K562 (cell line): ENCODE results near the gene CHMP1A. TPM values are rescaled to one million over a fixed set of nuclear protein-coding genes. Genes with fewer than 3 reads are reported as not detected.

Experiments used
- ATAC-seq: fragments of 200-7000 bp; cut with Tn5 transposase; 3 replicates; pipeline ENCODE4 v1.9.1; 2020; ENCODE audit warnings: moderate library complexity
- BruUV-seq: library from RNA; stranded (reverse); fragments of 400-500 nt; replicated peaks from 2 replicates; lab custom pipeline; 2021; lab: Mats Ljungman, UMichigan
- CTCF ChIA-PET: fragments of 300-600 bp; formaldehyde crosslinking; extraction: SDS; loops from one replicate; lab custom pipeline; 2021; ENCODE audit warnings: low intra/inter-chr PET ratio; lab: Yijun Ruan, JAX
- POLR2A ChIA-PET: fragments of 300-600, 350-650 bp; sonication (Branson Sonifier 250); formaldehyde crosslinking; extraction: SDS; loops from one replicate; lab custom pipeline; 2021; ENCODE audit warnings: antibody characterized with exemption, inconsistent platforms; lab: Yijun Ruan, JAX
- DNase-seq, 4 experiments: peaks; one replicate each; pipeline versions ENCODE4 v3.0.0 to v3.0.0-alpha.2; 2011 to 2018; ENCODE audit warnings: low spot score in 3 of 4, mixed read lengths in 3 of 4; ENCODE audit errors: extremely low read depth in 1 of 4
- FAIRE-seq: peaks from 2 replicates; lab custom pipeline; 2011; peaks lifted over from hg19 to GRCh38; lab: Jason Lieb, UNC
- H2AFZ ChIP-seq: 2 replicates; pipeline ENCODE4 v1.6.0; 2011; ENCODE audit warnings: low read depth, low read length, control low read depth, inconsistent platforms
- H3K27ac ChIP-seq: fragments of 200-600 bp; 3 replicates; pipeline ENCODE4 v1.8.0; 2011; ENCODE audit warnings: low read depth, mild to moderate bottlenecking, control low read depth, inconsistent platforms, low read length, moderate library complexity, mixed read lengths; ENCODE audit errors: extremely low read depth
- H3K27me3 ChIP-seq, 2 experiments: fragments of 300-600 bp in 1 of 2; 2 replicates in 1 of 2; 3 replicates in 1 of 2; pipeline versions ENCODE4 v1.6.0 to v1.8.0; 2011; ENCODE audit warnings: inconsistent platforms in 2 of 2, low read length in 2 of 2, mild to moderate bottlenecking in 1 of 2, mixed read lengths in 1 of 2, moderate library complexity in 1 of 2; ENCODE audit not compliant: control insufficient read depth in 2 of 2, insufficient read depth in 2 of 2
- H3K36me3 ChIP-seq: fragments of 300-600 bp; 3 replicates; pipeline ENCODE4 v1.8.0; 2011; ENCODE audit warnings: mild to moderate bottlenecking, low read length, inconsistent platforms; ENCODE audit not compliant: control insufficient read depth, insufficient read depth
- H3K4me1 ChIP-seq, 2 experiments: fragments of 200-600 bp in 1 of 2; replicated peaks in 1 of 2; 2 replicates in 1 of 2; 3 replicates in 1 of 2; pipeline versions ENCODE4 v1.5.1 to v1.8.0; 2011; ENCODE audit warnings: inconsistent platforms in 2 of 2, low read length in 2 of 2, mild to moderate bottlenecking in 1 of 2, mixed read lengths in 1 of 2, moderate library complexity in 1 of 2; ENCODE audit not compliant: control insufficient read depth in 2 of 2, insufficient read depth in 2 of 2
- H3K4me2 ChIP-seq: 2 replicates; pipeline ENCODE4 v1.6.1; 2011; ENCODE audit warnings: low read length, control low read depth, inconsistent platforms, mixed read lengths; ENCODE audit not compliant: insufficient read depth
- H3K4me3 ChIP-seq: fragments of 200-600 bp; sonication (generic), shearing (Covaris generic); 2 replicates; pipeline ENCODE4 v1.5.1; 2016; ENCODE audit warnings: control low read depth, inconsistent platforms
- H3K79me2 ChIP-seq: fragments of 200-600 bp; 3 replicates; pipeline ENCODE4 v1.8.0; 2011; ENCODE audit warnings: low read length, inconsistent platforms; ENCODE audit not compliant: control insufficient read depth, insufficient read depth
- H3K9ac ChIP-seq, 2 experiments: 2 replicates each; pipeline versions ENCODE4 v1.6.0 to v1.6.1; 2011; ENCODE audit warnings: low read depth in 2 of 2, low read length in 2 of 2, control low read depth in 1 of 2, inconsistent platforms in 1 of 2, mild to moderate bottlenecking in 1 of 2, mixed read lengths in 1 of 2; ENCODE audit not compliant: insufficient read depth in 1 of 2
- H3K9me1 ChIP-seq: one replicate; pipeline ENCODE4 v1.6.0; 2011; ENCODE audit warnings: inconsistent platforms, mild to moderate bottlenecking, low read length, moderate library complexity; ENCODE audit not compliant: control insufficient read depth, insufficient read depth
- H3K9me3 ChIP-seq: replicated peaks from 2 replicates; pipeline ENCODE4 v1.5.1; 2011; ENCODE audit warnings: low read depth, low read length, inconsistent platforms; ENCODE audit not compliant: control insufficient read depth, insufficient read depth
- H4K20me1 ChIP-seq: replicated peaks from 2 replicates; pipeline ENCODE4 v1.6.1; 2011; ENCODE audit warnings: low read length, inconsistent platforms, mixed read lengths; ENCODE audit not compliant: control insufficient read depth, insufficient read depth
- CBFA2T3 ChIP-seq: fragments of 450-650 bp; IDR thresholded peaks from 2 replicates; pipeline ENCODE4 v1.6.1; 2017
- EP400 ChIP-seq: fragments of 450-650 bp; IDR thresholded peaks from 2 replicates; pipeline ENCODE4 v1.6.1; 2017; ENCODE audit warnings: antibody characterized with exemption, mild to moderate bottlenecking, moderate library complexity
- POLR2G ChIP-seq: fragments of 200-400 bp; formaldehyde crosslinking; IDR thresholded peaks from 2 replicates; pipeline ENCODE4 v1.6.1; 2017; ENCODE audit warnings: low read depth, mild to moderate bottlenecking, antibody characterized with exemption, low read length, moderate library complexity
- RB1 ChIP-seq: fragments of 450-650 bp; IDR thresholded peaks from 2 replicates; pipeline ENCODE4 v1.6.1; 2017; ENCODE audit warnings: low read depth, mild to moderate bottlenecking
- RBFOX2 ChIP-seq: fragments of 200-400 bp; formaldehyde crosslinking; IDR thresholded peaks from 2 replicates; pipeline ENCODE4 v1.6.1; 2017; ENCODE audit warnings: low read depth, mild to moderate bottlenecking, low read length, moderate library complexity
- ZNF311 ChIP-seq: fragments of 250-450 bp; sonication (Bioruptor Pico); IDR thresholded peaks from 2 replicates; pipeline ENCODE4 v1.4.0; 2020; ENCODE audit warnings: mild to moderate bottlenecking, moderate library complexity
- ZNF561 ChIP-seq: fragments of 450-650 bp; formaldehyde crosslinking; conservative IDR thresholded peaks from 2 replicates; pipeline ENCODE4 v1.4.0; 2020; ENCODE audit warnings: mild to moderate bottlenecking, moderate library complexity
- WGBS: fragments of 100-300 bp; shearing (Covaris generic); methylation state at CpG from one replicate; pipeline ENCODE4 v1.1.6; 2016; ENCODE audit warnings: low coverage, mixed read lengths; ENCODE audit not compliant: insufficient coverage; ENCODE audit errors: missing lambda C conversion rate; 5-methylcytosine and 5-hydroxymethylcytosine counted together
- in situ Hi-C: fragments of 300-500 bp; cut with MboI; formaldehyde crosslinking; loops from 4 replicates; pipeline ENCODE4 v1.15.0; 2018; ENCODE audit warnings: inconsistent platforms, mixed read lengths
- intact Hi-C: fragments of 100-400 bp; cut with micrococcal nuclease; formaldehyde crosslinking; loops from 2 replicates; pipeline ENCODE4 v1.14.2; 2022
- polyA plus RNA-seq, 8 experiments: library from polyadenylated mRNA; depleted of rRNA in 4 of 8; stranded (reverse) in 5 of 8; unstranded in 3 of 8; fragments of >200 nt; fragmentation: Nextera tagmentation in 2 of 8; fragmentation: Illumina TruSeq in 1 of 8; extraction: Ambion mirVana in 2 of 8; extraction: Trizol in 1 of 8; gene quantifications; 2 replicates each; pipeline versions ENCODE4 v1.2.1 to v1.2.3, GENCODE V29; 2011 to 2014; ENCODE audit warnings: inconsistent platforms in 1 of 8, missing spikeins in 1 of 8
- total RNA-seq, 7 experiments: library from RNA; depleted of rRNA in 6 of 7; stranded (reverse); fragments of >200 nt in 6 of 7; fragmentation: Illumina TruSeq in 2 of 7; extraction: Trizol in 2 of 7; gene quantifications; 2 replicates each; pipeline versions ENCODE4 v1.2.1 to v1.2.3, GENCODE V29; 2011 to 2021; ENCODE audit warnings: low replicate concordance in 1 of 7

The CHMP1A gene
- total and polyA plus RNA-seq, 9 of the 15 experiments (the other 6 are each of a cell fraction or from before 2014, with no cell fraction given), result 0.83 to 79.9 (median 45.2) TPM

GRCh38 chr16:89651584-89651983 is 5.9 kb downstream of the CHMP1A start:
- Histone ChIP-seq H3K36me3 (peaks cover 51% of the 10 kb centered on the region; the same call in 2 of the 3 replicates), H2AFZ (no peak overlapping the region), H3K9me1 (peaks cover 7% of the 10 kb centered on the region), H3K27ac (no peak overlapping the region), H3K9me3 (no peaks in the 10 kb centered on the region), H3K4me1 (peaks cover 3 to 23% of the 10 kb centered on the region in 2 experiments; a peak in 3 of 5 replicates), H3K4me3 (no peak overlapping the region), H3K27me3 (no peaks in the 10 kb centered on the region), H4K20me1 (0 out of 2 replicates have a peak, but pooled peaks cover 4% of the 10 kb centered on the region), H3K9ac (peak overlapping the region in 1 of 2 experiments; percentile 64; a peak in 1 of 4 replicates), H3K4me2 (no peak overlapping the region), H3K79me2 (peaks cover 32% of the 10 kb centered on the region)
- CTCF ChIA-PET, result no interaction called here
- DNase-seq (no peak), FAIRE-seq (no peak), ATAC-seq (no peak)
- BruUV-seq, result no TSS peak
- in situ Hi-C loops (no loop called here), intact Hi-C loops (no loop called here)
- POLR2A ChIA-PET, result no interaction called here
- 97% methylated on average over 14 of the region's 15 CpGs for WGBS
- TF ChIP-seq RB1 (no peak), RBFOX2 (0 out of 2 replicates have a peak, but pooled peaks have one; percentile 18), ZNF561 (CRISPR knock-in tag) (no peak), ZNF311 (CRISPR knock-in tag) (no peak), CBFA2T3 (no peak), EP400 (no peak), POLR2G (0 out of 2 replicates have a peak, but pooled peaks have one; percentile 17)
